WERI-Rb-1 (cell line): ENCODE data around the gene GSTA4.

ENCODE experiments used
- DNase-seq: peaks from one replicate; pipeline ENCODE4 v3.0.0-alpha.2; 2020
- H3K27ac ChIP-seq: fragments of 250-450 bp; sonication (Bioruptor Pico); 2 replicates; pipeline ENCODE4 v1.5.1; 2020; ENCODE audit warnings: mild to moderate bottlenecking, moderate library complexity
- H3K27me3 ChIP-seq: fragments of 250-450 bp; sonication (Bioruptor Pico); 2 replicates; pipeline ENCODE4 v1.5.1; 2021; ENCODE audit warnings: mild to moderate bottlenecking, low read depth, moderate library complexity; ENCODE audit not compliant: insufficient read depth, severe bottlenecking
- H3K36me3 ChIP-seq: fragments of 250-450 bp; sonication (Bioruptor Pico); 2 replicates; pipeline ENCODE4 v1.5.1; 2020; ENCODE audit warnings: mild to moderate bottlenecking, moderate library complexity
- H3K4me3 ChIP-seq: 2 replicates; pipeline ENCODE4 v1.5.1; 2011; ENCODE audit warnings: low read depth, mild to moderate bottlenecking, control low read depth, low read length
- H3K9me3 ChIP-seq: fragments of 250-450 bp; sonication (Bioruptor Pico); 2 replicates; pipeline ENCODE4 v1.5.1; 2021; ENCODE audit warnings: mild to moderate bottlenecking, moderate library complexity; ENCODE audit not compliant: severe bottlenecking
- CTCF ChIP-seq: IDR thresholded peaks from 2 replicates; pipeline ENCODE4 v1.5.1; 2011; ENCODE audit warnings: low read depth, mild to moderate bottlenecking, control low read depth, inconsistent platforms, low read length

Gene GSTA4

GRCh38 chr6:53023323-53023722 lies 28.2 kb upstream of the GSTA4 start:
- no peak for DNase-seq
- H3K36me3 ChIP-seq = peaks cover 24% of the 10 kb centered on the region
- no peaks in the 10 kb centered on the region for H3K27me3 ChIP-seq
- no peak overlapping the region for H3K4me3 ChIP-seq
- no peak overlapping the region for H3K27ac ChIP-seq
- TF ChIP-seq CTCF = no peak
- no peaks in the 10 kb centered on the region for H3K9me3 ChIP-seq

GRCh38 chr6:53020005-53020744 lies 25.1 kb upstream of the GSTA4 start:
- no peaks in the 10 kb centered on the region for H3K27me3 ChIP-seq
- H3K4me3 ChIP-seq = no peak overlapping the region
- H3K36me3 ChIP-seq = peaks cover 35% of the 10 kb centered on the region
- H3K27ac ChIP-seq = no peak overlapping the region
- no peak for TF ChIP-seq CTCF
- DNase-seq = no peak
- H3K9me3 ChIP-seq = no peaks in the 10 kb centered on the region

- Histone ChIP-seq H3K27me3 (no peaks in the 10 kb centered on the region), H3K27ac (no peak overlapping the region), H3K36me3 (peaks cover 44% of the 10 kb centered on the region), H3K4me3 (no peak overlapping the region), H3K9me3 (no peaks in the 10 kb centered on the region)
- TF ChIP-seq CTCF = no peak
- no peak for DNase-seq
Observed at GRCh38 chr6:53018446-53018845, 23.4 kb upstream of the GSTA4 start.

- Histone ChIP-seq H3K27ac (no peak overlapping the region), H3K36me3 (peaks cover 71% of the 10 kb centered on the region), H3K27me3 (no peaks in the 10 kb centered on the region), H3K9me3 (no peaks in the 10 kb centered on the region), H3K4me3 (no peak overlapping the region)
- no peak for DNase-seq
- no peak for TF ChIP-seq CTCF
Observed at GRCh38 chr6:53015486-53015885, 20.4 kb upstream of the GSTA4 start.

- no peak for TF ChIP-seq CTCF
- H3K9me3 ChIP-seq = no peaks in the 10 kb centered on the region
- no peak overlapping the region for H3K4me3 ChIP-seq
- peaks cover 78% of the 10 kb centered on the region for H3K36me3 ChIP-seq
- no peak overlapping the region for H3K27ac ChIP-seq
- DNase-seq = no peak
- H3K27me3 ChIP-seq = no peaks in the 10 kb centered on the region
Observed at GRCh38 chr6:53014744-53015143, 19.7 kb upstream of the GSTA4 start.

- H3K27me3 ChIP-seq = no peaks in the 10 kb centered on the region
- H3K36me3 ChIP-seq = peaks cover 83% of the 10 kb centered on the region
- no peaks in the 10 kb centered on the region for H3K9me3 ChIP-seq
- H3K4me3 ChIP-seq = no peak overlapping the region
- TF ChIP-seq CTCF = no peak
- no peak for DNase-seq
- H3K27ac ChIP-seq = no peak overlapping the region
Observed at GRCh38 chr6:53014063-53014462, 19.0 kb upstream of the GSTA4 start.
